ENCODE measurements around the gene METAP1. TPM values are rescaled to one million over a fixed set of nuclear protein-coding genes. Genes with fewer than 3 reads are reported as not detected.

The METAP1 gene
- total and polyA plus RNA-seq, 4 donors, result 9.5 to 16.9 (median 13.4) TPM

GRCh38 chr4:98967786-98968329 is 27.7 kb upstream of the METAP1 start:
- no peak overlapping the region for H3K27ac ChIP-seq (ENCODE audit: low read depth in 1 of 2, low read length in 2 of 2)
- TF ChIP-seq GABPA (IDR thresholded peaks at IDR 0.05 in 1 of 2, conservative IDR thresholded peaks at IDR 0.05 in 1 of 2), result no peak
- no peak for TF ChIP-seq YY1 (IDR thresholded peaks at IDR 0.05)
- TF ChIP-seq SP1 (IDR thresholded peaks at IDR 0.05), result no peak
- TF ChIP-seq HNF4A (conservative IDR thresholded peaks at IDR 0.05), result no peak
- TF ChIP-seq FOXA2 (IDR thresholded peaks at IDR 0.05), result no peak
- no peak for TF ChIP-seq RAD21 (IDR thresholded peaks at IDR 0.05)
- TF ChIP-seq ZBTB33 (IDR thresholded peaks at IDR 0.05), result no peak
- no peak for TF ChIP-seq FOXA1 (IDR thresholded peaks at IDR 0.05)
- no peak for TF ChIP-seq ATF3 (IDR thresholded peaks at IDR 0.05)
- TF ChIP-seq CTCF (IDR thresholded peaks at IDR 0.05; ENCODE audit: low read depth, low read length, missing input control), result no peak
- TF ChIP-seq TAF1 (conservative IDR thresholded peaks at IDR 0.05), result no peak
- TF ChIP-seq EGR1 (IDR thresholded peaks at IDR 0.05; ENCODE audit: low read depth in 2 of 2), result no peak
- TF ChIP-seq HNF4G (IDR thresholded peaks at IDR 0.05), result no peak
- TF ChIP-seq NR2F2 (IDR thresholded peaks at IDR 0.05), result no peak
- no peak for TF ChIP-seq MAX (IDR thresholded peaks at IDR 0.05)
- TF ChIP-seq REST (IDR thresholded peaks at IDR 0.05), result no peak
- TF ChIP-seq RXRA (IDR thresholded peaks at IDR 0.05), result no peak
- TF ChIP-seq JUND (IDR thresholded peaks at IDR 0.05), result no peak
- DNase-seq (ENCODE audit: low spot score), result no peak
- H3K27me3 ChIP-seq (ENCODE audit: control insufficient read depth in 4 of 4, insufficient read depth in 4 of 4, low read length in 3 of 4), result peaks cover 0 to 2% (median 0%) of the 10 kb centered on the region in 4 donors
- WGBS, result 94% methylated on average over 3 of the region's 3 CpGs
- H3K4me1 ChIP-seq (ENCODE audit: control insufficient read depth in 4 of 4, insufficient read depth in 4 of 4, low read length in 3 of 4), result no peaks in the 10 kb centered on the region
- no peaks in the 10 kb centered on the region for H3K36me3 ChIP-seq (ENCODE audit: control insufficient read depth in 4 of 4, insufficient read depth in 3 of 4, low read depth in 1 of 4, low read length in 3 of 4)
- no peak overlapping the region for H3K4me3 ChIP-seq (ENCODE audit: low read depth in 1 of 3, low read length in 3 of 3)
- H3K9ac ChIP-seq (ENCODE audit: low read depth in 1 of 2, low read length in 2 of 2), result no peak overlapping the region
- no peaks in the 10 kb centered on the region for H3K9me3 ChIP-seq (ENCODE audit: control insufficient read depth in 4 of 4, low read length in 3 of 4)

All from liver (tissue), 9 donors.